ENCODE measurements around the gene SCARF2.
"Not testable (repeated sequence)": the region's sequence is repeated elsewhere in the genome, so short reads cannot be mapped to it uniquely, and the experiment has no call there.

SCARF2 gene

DNA sequence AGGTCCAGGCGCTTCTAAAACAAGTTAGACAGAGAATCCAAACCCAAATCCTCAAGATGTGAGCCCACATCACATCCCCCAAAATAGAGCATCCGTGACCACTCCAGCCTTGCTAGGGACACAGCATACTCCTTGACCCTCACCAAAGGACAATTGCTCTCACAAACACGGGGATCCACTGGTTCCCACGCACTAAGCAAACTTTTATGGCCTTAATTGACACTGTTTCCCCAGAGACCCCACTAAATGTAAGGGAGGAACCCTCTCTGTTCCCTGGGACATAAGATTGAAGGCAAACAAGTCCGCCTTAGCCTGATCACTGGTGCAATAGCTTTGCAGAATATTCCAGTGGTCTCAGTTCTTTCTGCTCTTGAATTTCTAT is 23.6 kb downstream of the SCARF2 start:
- DNase-seq (ENCODE audit: low spot score), result no peak
- TF ChIP-seq, protein P1, sequence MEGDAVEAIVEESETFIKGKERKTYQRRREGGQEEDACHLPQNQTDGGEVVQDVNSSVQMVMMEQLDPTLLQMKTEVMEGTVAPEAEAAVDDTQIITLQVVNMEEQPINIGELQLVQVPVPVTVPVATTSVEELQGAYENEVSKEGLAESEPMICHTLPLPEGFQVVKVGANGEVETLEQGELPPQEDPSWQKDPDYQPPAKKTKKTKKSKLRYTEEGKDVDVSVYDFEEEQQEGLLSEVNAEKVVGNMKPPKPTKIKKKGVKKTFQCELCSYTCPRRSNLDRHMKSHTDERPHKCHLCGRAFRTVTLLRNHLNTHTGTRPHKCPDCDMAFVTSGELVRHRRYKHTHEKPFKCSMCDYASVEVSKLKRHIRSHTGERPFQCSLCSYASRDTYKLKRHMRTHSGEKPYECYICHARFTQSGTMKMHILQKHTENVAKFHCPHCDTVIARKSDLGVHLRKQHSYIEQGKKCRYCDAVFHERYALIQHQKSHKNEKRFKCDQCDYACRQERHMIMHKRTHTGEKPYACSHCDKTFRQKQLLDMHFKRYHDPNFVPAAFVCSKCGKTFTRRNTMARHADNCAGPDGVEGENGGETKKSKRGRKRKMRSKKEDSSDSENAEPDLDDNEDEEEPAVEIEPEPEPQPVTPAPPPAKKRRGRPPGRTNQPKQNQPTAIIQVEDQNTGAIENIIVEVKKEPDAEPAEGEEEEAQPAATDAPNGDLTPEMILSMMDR (IDR thresholded peaks at IDR 0.05; ENCODE audit: extremely low read depth, missing control alignments), result no peak

DNA sequence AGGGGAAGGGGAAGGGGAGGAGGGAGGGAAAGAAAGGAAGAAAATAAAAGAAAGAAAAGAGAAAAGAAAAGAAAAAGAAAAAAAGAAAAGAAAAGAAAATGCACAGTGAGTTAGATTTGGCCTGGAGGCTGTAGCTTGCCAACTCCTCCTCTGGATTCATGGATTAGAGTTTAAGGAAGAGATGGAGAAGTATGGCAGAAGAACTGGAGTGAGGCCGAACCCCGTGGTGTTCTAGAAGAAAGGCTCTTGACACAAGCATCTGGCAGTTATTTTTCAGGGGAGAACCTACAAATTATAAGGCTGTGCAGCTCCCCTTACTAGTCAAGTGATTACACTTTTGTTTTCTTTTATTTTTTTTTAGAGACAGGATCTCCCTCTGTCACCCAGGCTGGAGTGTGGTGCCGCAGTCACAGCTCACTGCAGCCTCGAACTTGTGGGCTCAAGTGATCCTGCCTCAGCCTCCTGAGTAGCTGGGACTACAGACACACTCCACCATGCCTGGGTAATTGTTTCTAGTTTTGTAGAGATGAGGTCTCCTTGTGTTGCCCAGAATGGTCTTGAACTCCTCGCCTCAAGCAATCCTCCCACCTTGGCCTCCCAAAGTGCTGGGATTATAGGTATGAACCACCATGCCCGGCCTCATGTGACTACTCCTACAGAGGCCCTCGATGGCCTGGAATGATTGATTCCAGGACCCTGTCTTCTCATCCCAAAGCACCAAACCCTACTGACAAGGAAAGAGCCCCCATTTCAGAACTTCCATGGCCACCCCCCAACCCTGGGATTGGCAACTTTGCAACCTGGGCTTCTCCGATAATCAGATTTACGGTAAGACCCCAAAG is 24.2 kb downstream of the SCARF2 start:
- TF ChIP-seq, protein P1 (IDR thresholded peaks at IDR 0.05; ENCODE audit: extremely low read depth, missing control alignments), result no peak
- no peak for DNase-seq (ENCODE audit: low spot score)

DNA sequence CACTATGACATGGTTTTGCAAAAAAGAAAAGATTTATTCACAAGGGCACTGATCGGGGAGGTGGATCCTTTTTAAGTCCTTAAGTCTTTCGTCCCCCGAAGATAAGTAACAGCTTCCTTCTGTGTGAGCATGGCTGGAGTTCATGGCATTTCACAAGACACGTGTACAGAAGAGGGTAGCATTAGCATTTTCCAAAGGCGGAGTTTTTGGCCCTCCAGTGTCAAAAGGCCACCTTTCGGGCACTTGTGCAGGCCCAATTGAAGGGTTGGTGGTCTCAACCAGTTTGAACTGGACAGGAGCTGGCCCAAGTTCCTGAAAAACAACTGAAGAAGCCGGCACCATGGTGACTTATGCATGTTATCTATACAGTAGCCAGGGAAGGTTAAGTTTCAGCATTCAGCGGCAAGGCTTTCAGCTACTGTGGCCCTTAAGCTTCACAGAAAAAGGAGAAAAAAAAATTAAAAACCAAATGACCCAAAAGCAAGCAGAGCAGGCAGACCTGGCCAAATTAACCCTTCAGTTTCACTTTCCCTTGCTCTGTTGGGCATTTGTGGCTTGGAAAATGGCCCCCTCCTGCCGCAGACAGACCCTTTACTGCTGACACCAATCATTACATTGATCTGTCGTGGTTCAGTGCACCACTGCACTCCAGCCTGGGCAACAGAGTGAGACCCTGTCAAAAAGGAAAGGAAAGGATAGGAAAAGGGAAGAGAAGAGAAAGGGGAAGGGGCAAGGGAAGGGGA is 25.0 kb downstream of the SCARF2 start:
- no peak for DNase-seq (ENCODE audit: low spot score)
- TF ChIP-seq, protein P1 (IDR thresholded peaks at IDR 0.05; ENCODE audit: extremely low read depth, missing control alignments), result no peak

DNA sequence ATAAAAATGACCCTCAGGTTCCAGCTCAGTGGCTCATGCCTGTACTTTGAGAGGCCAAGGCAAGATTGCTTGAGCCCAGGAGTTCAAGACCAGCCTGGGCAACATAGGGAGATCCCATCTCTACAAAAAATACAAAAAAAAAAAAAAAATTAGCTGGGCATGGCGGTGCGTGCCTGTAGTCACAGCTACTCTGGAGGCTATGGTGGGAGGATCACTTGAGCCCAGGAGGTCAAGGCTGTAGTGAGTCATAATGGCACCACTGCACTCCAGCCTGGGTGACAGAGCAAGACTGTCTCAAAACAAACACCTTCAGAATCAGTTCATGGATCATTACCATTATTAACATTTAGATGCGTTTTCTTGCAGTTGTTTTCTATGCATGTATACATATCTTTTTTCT is 28.2 kb downstream of the SCARF2 start:
- DNase-seq (ENCODE audit: low spot score), result not testable (repeated sequence)

DNA sequence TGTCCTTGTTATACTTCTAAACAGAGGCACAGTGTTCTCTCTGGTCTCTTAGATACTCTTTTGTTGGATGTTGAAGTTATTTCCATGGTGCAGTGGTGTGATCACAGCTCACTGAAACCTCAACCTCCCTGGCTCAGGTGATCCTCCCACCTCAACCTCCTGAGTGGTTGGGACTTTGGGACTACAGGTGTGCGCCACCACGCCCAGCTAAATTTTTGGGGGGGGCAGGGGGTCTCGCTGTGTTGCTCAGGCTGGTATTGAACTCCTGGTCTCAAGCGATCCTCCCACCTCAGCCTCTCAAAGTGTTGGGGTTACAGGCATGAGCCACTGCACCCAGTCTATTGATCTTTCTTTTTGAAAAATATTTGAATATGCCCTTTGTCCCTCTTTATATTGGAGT is 28.7 kb downstream of the SCARF2 start:
- TF ChIP-seq, protein P1 (IDR thresholded peaks at IDR 0.05; ENCODE audit: extremely low read depth, missing control alignments), result no peak

DNA sequence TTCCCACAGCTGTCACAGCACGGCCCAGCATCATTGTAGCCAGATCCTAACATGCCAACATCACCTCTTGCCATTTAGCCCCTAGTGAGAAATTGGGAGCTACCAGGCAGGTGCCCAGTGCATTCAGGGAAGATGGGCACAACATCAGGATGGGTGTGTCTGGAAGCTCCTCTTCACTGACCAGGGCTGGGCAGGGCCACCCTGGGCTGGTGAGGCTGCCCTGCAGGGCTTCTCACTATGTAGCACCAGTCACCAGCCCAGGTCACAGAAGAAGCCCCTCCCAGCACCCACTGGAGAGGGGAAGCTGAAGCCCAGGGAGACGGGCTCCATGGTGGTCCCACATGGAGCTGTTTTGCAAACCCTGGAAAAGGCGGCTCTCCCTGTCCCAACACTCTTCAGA is 29.8 kb downstream of the SCARF2 start:
- DNase-seq (ENCODE audit: low spot score), result no peak
- TF ChIP-seq, protein P1 (IDR thresholded peaks at IDR 0.05; ENCODE audit: extremely low read depth, missing control alignments), result no peak

More for the DNA sequence above, 28.7 kb downstream of the SCARF2 start:
- no peak for DNase-seq (ENCODE audit: low spot score)

DNA sequence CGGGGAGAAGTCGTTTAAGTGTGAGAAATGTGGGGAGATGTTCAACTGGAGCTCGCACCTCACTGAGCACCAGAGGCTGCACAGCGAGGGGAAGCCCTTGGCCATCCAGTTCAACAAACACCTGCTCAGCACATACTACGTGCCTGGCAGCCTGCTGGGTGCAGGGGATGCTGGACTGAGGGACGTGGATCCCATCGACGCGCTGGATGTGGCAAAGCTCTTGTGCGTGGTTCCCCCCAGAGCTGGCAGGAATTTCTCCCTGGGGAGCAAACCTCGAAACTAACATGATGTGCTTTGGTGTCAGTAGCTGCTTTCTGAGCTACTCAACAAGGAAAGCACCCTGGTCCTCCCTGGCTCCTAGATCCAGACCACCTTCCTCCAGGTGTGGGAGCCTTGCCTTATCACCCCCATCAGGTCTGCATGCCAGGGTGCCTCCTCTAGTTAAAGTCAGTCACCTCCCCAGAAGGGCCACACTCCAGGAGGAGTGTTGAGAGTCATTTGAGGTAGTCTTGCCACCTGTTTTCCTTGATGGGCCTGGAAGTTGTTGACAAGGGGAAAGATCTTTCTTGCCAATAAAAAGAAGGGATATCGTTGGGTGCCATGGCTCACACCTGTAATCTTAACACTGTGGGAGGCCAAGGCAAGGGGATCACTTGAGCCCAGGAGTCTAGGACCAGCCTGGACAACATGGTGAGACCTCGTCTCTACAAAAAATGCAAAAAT is 30.8 kb downstream of the SCARF2 start:
- TF ChIP-seq, protein P1 (IDR thresholded peaks at IDR 0.05; ENCODE audit: extremely low read depth, missing control alignments), result no peak
- DNase-seq (ENCODE audit: low spot score), result no peak

Data from GM20000 (cell line).